GM23248 (cell line): ENCODE data around the gene CHM.

Experiments
- EZH2 ChIP-seq: fragments of 200-600 bp; sonication (generic); IDR thresholded peaks from 2 replicates; pipeline ENCODE4 v1.6.1; 2018; ENCODE audit warnings: antibody characterized with exemption, mild to moderate bottlenecking; ENCODE audit not compliant: insufficient read depth, poor library complexity, severe bottlenecking
- EZH2phosphoT487 ChIP-seq: fragments of 200-600 bp; sonication (generic); IDR thresholded peaks from 2 replicates; pipeline ENCODE4 v1.6.1; 2018; ENCODE audit warnings: antibody characterized with exemption, moderate library complexity, mild to moderate bottlenecking, low read depth; ENCODE audit not compliant: insufficient read depth

DNA sequence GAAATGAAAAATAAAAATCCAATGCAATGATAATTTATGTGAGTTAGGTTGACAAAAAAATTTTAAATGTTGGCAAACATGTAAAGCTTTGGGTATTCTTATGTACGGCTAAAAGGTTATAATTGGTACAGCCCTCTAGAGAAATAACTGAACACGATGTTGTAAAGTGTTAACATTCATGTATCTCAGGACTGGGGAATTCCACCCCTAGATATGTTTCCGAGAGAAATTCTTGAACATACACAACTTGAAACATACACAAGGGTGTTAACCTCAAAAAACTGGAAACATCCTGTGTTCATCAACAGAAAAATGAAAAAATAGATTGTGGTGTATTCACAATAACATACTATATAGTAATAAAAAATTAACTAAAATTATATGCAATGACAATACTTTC, 91.8 kb downstream of the CHM start:
- TF ChIP-seq EZH2phosphoT487 (no peak), EZH2 (no peak)
